GM19035 (cell line): ENCODE measurements around the gene FAM163B.

Experiments used
- ATAC-seq: cut with Tn5 transposase; IDR thresholded peaks from one replicate; pipeline ENCODE4 v1.9.1; 2021; ENCODE audit not compliant: unreplicated experiment

FAM163B gene

GRCh38 chr9:133609311-133610098 is at the start of gene FAM163B:
Gene FAM163B (minus strand): TSS chr9:133609389. CDS start chr9:133580223, 29,166 bp downstream.
- ATAC-seq: no peak

GRCh38 chr9:133657120-133657661 is 48.0 kb upstream of the FAM163B start:
- no peak for ATAC-seq

- ATAC-seq: no peak
These were observed 47.3 kb upstream of the FAM163B start for GRCh38 chr9:133656211-133657119.

- ATAC-seq: no peak
These were observed 46.5 kb upstream of the FAM163B start for GRCh38 chr9:133655701-133656100.

- ATAC-seq: no peak
These were observed 45.8 kb upstream of the FAM163B start for GRCh38 chr9:133654736-133655657.

GRCh38 chr9:133653638-133654037 is 44.4 kb upstream of the FAM163B start:
- no peak for ATAC-seq

- no peak for ATAC-seq
These were observed 40.8 kb upstream of the FAM163B start for GRCh38 chr9:133650026-133650425.

- ATAC-seq: no peak
These were observed 40.0 kb upstream of the FAM163B start for GRCh38 chr9:133649194-133649593.

GRCh38 chr9:133647765-133648469 is 38.7 kb upstream of the FAM163B start:
- ATAC-seq: no peak

- no peak for ATAC-seq
These were observed 38.0 kb upstream of the FAM163B start for GRCh38 chr9:133647148-133647547.

- ATAC-seq: no peak
These were observed 36.0 kb upstream of the FAM163B start for GRCh38 chr9:133645021-133645765.

GRCh38 chr9:133643978-133644760 is 35.0 kb upstream of the FAM163B start:
- ATAC-seq: no peak

GRCh38 chr9:133643362-133643755 is 34.2 kb upstream of the FAM163B start:
- ATAC-seq: no peak

GRCh38 chr9:133642708-133643361 is 33.6 kb upstream of the FAM163B start:
- ATAC-seq: no peak

GRCh38 chr9:133641861-133642595 is 32.8 kb upstream of the FAM163B start:
- no peak for ATAC-seq

GRCh38 chr9:133641396-133641655 is 32.1 kb upstream of the FAM163B start:
- no peak for ATAC-seq

GRCh38 chr9:133640580-133641395 is 31.6 kb upstream of the FAM163B start:
- no peak for ATAC-seq
